Esophagus muscularis mucosa (tissue), 4 donors: Measurements from ENCODE around the gene DYNLL1. TPM values are rescaled to one million over a fixed set of nuclear protein-coding genes. Genes with fewer than 3 reads are reported as not detected.
"Not testable (repeated sequence)": the region's sequence is repeated elsewhere in the genome, so short reads cannot be mapped to it uniquely, and the experiment has no call there.

Source experiments
- DNase-seq: peaks from one replicate; pipeline ENCODE4 v3.0.0-alpha.2; 2017; ENCODE audit errors: extremely low spot score
- H3K27ac ChIP-seq, 4 donors: fragments of 200-600 bp; sonication (generic); replicated peaks in 1 of 4; 1 replicate in 3 of 4; 2 replicates in 1 of 4; pipeline ENCODE4 v1.5.1; 2016 to 2019; ENCODE audit warnings: mild to moderate bottlenecking in 1 of 4
- H3K27me3 ChIP-seq, 4 donors: fragments of 200-600 bp; sonication (generic); one replicate each; pipeline versions ENCODE4 v1.5.1 to v1.6.0; 2016 to 2019
- H3K36me3 ChIP-seq, 4 donors: fragments of 200-600 bp; sonication (generic); one replicate each; pipeline ENCODE4 v1.5.1; 2016 to 2019
- H3K4me1 ChIP-seq, 4 donors: fragments of 200-600 bp; sonication (generic); one replicate each; pipeline ENCODE4 v1.5.1; 2016 to 2019
- H3K4me3 ChIP-seq, 4 donors: fragments of 200-600 bp; sonication (generic); 1 replicate in 2 of 4; 2 replicates in 2 of 4; pipeline ENCODE4 v1.5.1; 2016 to 2019; ENCODE audit warnings: mild to moderate bottlenecking in 4 of 4, moderate library complexity in 1 of 4
- H3K9me3 ChIP-seq, 4 donors: fragments of 200-600 bp; sonication (generic); 1 replicate in 3 of 4; 2 replicates in 1 of 4; pipeline ENCODE4 v1.5.1; 2016 to 2019
- CTCF ChIP-seq, 3 experiments: fragments of 200-600 bp in 2 of 3; fragments of 450-650 bp in 1 of 3; sonication (generic) in 2 of 3; IDR thresholded peaks; one replicate each; pipeline ENCODE4 v1.5.1; 2017 to 2019; ENCODE audit warnings: antibody characterized with exemption in 3 of 3, mild to moderate bottlenecking in 2 of 3, moderate library complexity in 1 of 3
- EP300 ChIP-seq: sonication (generic); formaldehyde crosslinking; IDR thresholded peaks from one replicate; pipeline ENCODE4 v1.6.1; 2017; ENCODE audit warnings: antibody characterized with exemption
- POLR2A ChIP-seq: fragments of 450-650 bp; IDR thresholded peaks from one replicate; pipeline ENCODE4 v1.6.1; 2017; ENCODE audit warnings: antibody characterized with exemption, moderate library complexity, mild to moderate bottlenecking, low read depth
- POLR2AphosphoS5 ChIP-seq, 2 donors: sonication (generic); formaldehyde crosslinking; IDR thresholded peaks; one replicate each; pipeline ENCODE4 v1.6.1; 2017; ENCODE audit warnings: antibody characterized with exemption in 2 of 2
- WGBS: methylation state at CpG from one replicate; pipeline ENCODE4 v1.1.5; 2018; 5-methylcytosine and 5-hydroxymethylcytosine counted together
- intact Hi-C: fragments of 100-400 bp; cut with DNase I; formaldehyde crosslinking; loops from one replicate; pipeline ENCODE4 v1.15.1; 2023
- total RNA-seq, 4 donors: library from RNA; depleted of rRNA; stranded (reverse); fragments of >200 nt; gene quantifications; one replicate each; pipeline versions ENCODE4 v1.1.0 to v1.2.1, GENCODE V29; 2016

The DYNLL1 gene
- total RNA-seq, 4 donors from 2014 or later = 229 to 289 (median 269) TPM

- Histone ChIP-seq H3K4me3 (no peak overlapping the region), H3K27ac (peak overlapping the region in 1 of 4 donors; percentile 16), H3K9me3 (no peaks in the 10 kb centered on the region), H3K36me3 (peaks cover 9 to 78% (median 55%) of the 10 kb centered on the region in 4 donors), H3K27me3 (no peaks in the 10 kb centered on the region), H3K4me1 (peaks cover 15 to 27% (median 21%) of the 10 kb centered on the region in 4 donors)
- 87% methylated on average over 1 of the region's 1 CpG for WGBS
- TF ChIP-seq EP300 = no peak
- TF ChIP-seq CTCF (IDR thresholded peaks at IDR 0.05) = no peak
- no peak for TF ChIP-seq POLR2A
- TF ChIP-seq POLR2AphosphoS5 (IDR thresholded peaks at IDR 0.05) = no peak
- intact Hi-C loops = no loop called here
- DNase-seq = no peak
Measured at GRCh38 chr12:120500581-120500980, 4.7 kb downstream of the DYNLL1 start.

GRCh38 chr12:120504587-120504986 lies 8.7 kb downstream of the DYNLL1 start:
- DNase-seq = no peak
- H3K9me3 ChIP-seq = no peaks in the 10 kb centered on the region
- no peak for TF ChIP-seq POLR2AphosphoS5 (IDR thresholded peaks at IDR 0.05)
- TF ChIP-seq POLR2A = no peak
- TF ChIP-seq EP300 = no peak
- TF ChIP-seq CTCF (IDR thresholded peaks at IDR 0.05) = no peak
- peaks cover 0 to under 1% (median 0%) of the 10 kb centered on the region in 4 donors for H3K4me1 ChIP-seq
- no peak overlapping the region for H3K4me3 ChIP-seq
- H3K27me3 ChIP-seq = no peaks in the 10 kb centered on the region
- intact Hi-C loops = no loop called here
- no peak overlapping the region for H3K27ac ChIP-seq
- peaks cover 28 to 91% (median 66%) of the 10 kb centered on the region in 4 donors for H3K36me3 ChIP-seq
- WGBS = 83% methylated on average over 4 of the region's 4 CpGs

GRCh38 chr12:120508537-120508936 lies 12.6 kb downstream of the DYNLL1 start:
- H3K36me3 ChIP-seq = peaks cover 31 to 91% (median 82%) of the 10 kb centered on the region in 4 donors
- H3K4me1 ChIP-seq = no peaks in the 10 kb centered on the region
- intact Hi-C loops = no loop called here
- H3K4me3 ChIP-seq = no peak overlapping the region
- WGBS = 98% methylated on average over 8 of the region's 8 CpGs
- H3K27me3 ChIP-seq = no peaks in the 10 kb centered on the region
- H3K27ac ChIP-seq = no peak overlapping the region
- TF ChIP-seq CTCF (IDR thresholded peaks at IDR 0.05) = no peak
- TF ChIP-seq EP300 = no peak
- no peak for TF ChIP-seq POLR2A
- no peak for TF ChIP-seq POLR2AphosphoS5 (IDR thresholded peaks at IDR 0.05)
- no peak for DNase-seq
- H3K9me3 ChIP-seq = no peaks in the 10 kb centered on the region

- intact Hi-C loops = no loop called here
- TF ChIP-seq CTCF (IDR thresholded peaks at IDR 0.05) = no peak
- no peak for TF ChIP-seq POLR2AphosphoS5 (IDR thresholded peaks at IDR 0.05)
- TF ChIP-seq EP300 = no peak
- no peak for TF ChIP-seq POLR2A
- 77% methylated on average over 7 of the region's 7 CpGs for WGBS
- no peak overlapping the region for H3K4me3 ChIP-seq
- DNase-seq = no peak
- H3K27ac ChIP-seq = no peak overlapping the region
- H3K27me3 ChIP-seq = no peaks in the 10 kb centered on the region
- peaks cover 44 to 85% (median 83%) of the 10 kb centered on the region in 4 donors for H3K36me3 ChIP-seq
- no peaks in the 10 kb centered on the region for H3K9me3 ChIP-seq
- H3K4me1 ChIP-seq = no peaks in the 10 kb centered on the region
Measured at GRCh38 chr12:120514002-120514401, 18.1 kb downstream of the DYNLL1 start.

GRCh38 chr12:120515496-120515895 lies 19.6 kb downstream of the DYNLL1 start:
- no peak overlapping the region for H3K4me3 ChIP-seq
- H3K36me3 ChIP-seq = peaks cover 34 to 81% (median 73%) of the 10 kb centered on the region in 4 donors
- no peak overlapping the region for H3K27ac ChIP-seq
- H3K27me3 ChIP-seq = no peaks in the 10 kb centered on the region
- no peak for TF ChIP-seq POLR2AphosphoS5 (IDR thresholded peaks at IDR 0.05)
- no peak for TF ChIP-seq EP300
- no peak for TF ChIP-seq POLR2A
- no peak for TF ChIP-seq CTCF (IDR thresholded peaks at IDR 0.05)
- no peaks in the 10 kb centered on the region for H3K9me3 ChIP-seq
- H3K4me1 ChIP-seq = no peaks in the 10 kb centered on the region
- DNase-seq = no peak
- WGBS = 88% methylated on average over 2 of the region's 2 CpGs
- intact Hi-C loops = no loop called here

- H3K4me1 ChIP-seq, intact Hi-C loops, H3K27ac ChIP-seq, H3K27me3 ChIP-seq, H3K9me3 ChIP-seq, DNase-seq, H3K4me3 ChIP-seq: not testable (repeated sequence)
- H3K36me3 ChIP-seq = peaks cover 21 to 73% (median 49%) of the 10 kb centered on the region in 4 donors
- 97% methylated on average over 8 of the region's 8 CpGs for WGBS
Measured at GRCh38 chr12:120519324-120519723, 23.4 kb downstream of the DYNLL1 start.
